Colonic mucosa (tissue), 4 donors: Measurements from ENCODE around the gene RBM17. TPM values are rescaled to one million over a fixed set of nuclear protein-coding genes. Genes with fewer than 3 reads are reported as not detected.
A peak's percentile ranks its signal among the peaks of the same experiment; 100 is the strongest.
"Not testable (repeated sequence)": the region's sequence is repeated elsewhere in the genome, so short reads cannot be mapped to it uniquely, and the experiment has no call there.

Experiments
- DNase-seq: peaks from one replicate; pipeline ENCODE4 v3.0.0-alpha.2; 2020
- H3K27ac ChIP-seq: fragments of 200-600 bp; one replicate; pipeline ENCODE4 v1.8.0; 2021
- H3K27me3 ChIP-seq: fragments of 200-600 bp; one replicate; pipeline ENCODE4 v1.8.0; 2021
- H3K36me3 ChIP-seq: fragments of 200-600 bp; one replicate; pipeline ENCODE4 v1.8.0; 2021
- H3K4me1 ChIP-seq: fragments of 200-600 bp; one replicate; pipeline ENCODE4 v1.8.0; 2021; ENCODE audit warnings: mild to moderate bottlenecking
- H3K4me3 ChIP-seq: fragments of 200-600 bp; one replicate; pipeline ENCODE4 v1.8.0; 2021
- H3K9ac ChIP-seq, 2 donors: one replicate each; pipeline ENCODE4 v1.7.0; 2013; ENCODE audit warnings: control low read depth in 2 of 2, low read depth in 2 of 2, low read length in 2 of 2
- H3K9me3 ChIP-seq: fragments of 200-600 bp; one replicate; pipeline ENCODE4 v1.8.0; 2021
- intact Hi-C: fragments of 100-400 bp; cut with DNase I; formaldehyde crosslinking; loops from one replicate; pipeline ENCODE4 v1.14.1; 2022
- microRNA-seq: library from miRNA; unstranded; fragments of <30 nt; microRNA quantifications from one replicate; pipeline ENCODE4, GENCODE V29; 2019
- total RNA-seq, 2 donors: library from RNA; stranded (reverse); fragmentation: NEBNext Ultra II Directional in 1 of 2; extraction: Animal tissue kit (Norgen Biotek cat#: 25700) in 1 of 2; gene quantifications; one replicate each; pipeline ENCODE4 v1.2.1, GENCODE V29; 2021
- TF ChIP-seq, protein P1 (sequence below): fragments of 200-600 bp; IDR thresholded peaks from one replicate; pipeline ENCODE4 v1.8.0; 2022; ENCODE audit warnings: antibody characterized with exemption, mild to moderate bottlenecking
- donor health status: healthy.
- donor health status: DM: no; HTN: no; CAD: no.
- donor health status: DM: no; HTN: no; CAD: no.

Gene RBM17
- total RNA-seq, 2 donors from 2014 or later: 80.3 to 110 TPM

DNA sequence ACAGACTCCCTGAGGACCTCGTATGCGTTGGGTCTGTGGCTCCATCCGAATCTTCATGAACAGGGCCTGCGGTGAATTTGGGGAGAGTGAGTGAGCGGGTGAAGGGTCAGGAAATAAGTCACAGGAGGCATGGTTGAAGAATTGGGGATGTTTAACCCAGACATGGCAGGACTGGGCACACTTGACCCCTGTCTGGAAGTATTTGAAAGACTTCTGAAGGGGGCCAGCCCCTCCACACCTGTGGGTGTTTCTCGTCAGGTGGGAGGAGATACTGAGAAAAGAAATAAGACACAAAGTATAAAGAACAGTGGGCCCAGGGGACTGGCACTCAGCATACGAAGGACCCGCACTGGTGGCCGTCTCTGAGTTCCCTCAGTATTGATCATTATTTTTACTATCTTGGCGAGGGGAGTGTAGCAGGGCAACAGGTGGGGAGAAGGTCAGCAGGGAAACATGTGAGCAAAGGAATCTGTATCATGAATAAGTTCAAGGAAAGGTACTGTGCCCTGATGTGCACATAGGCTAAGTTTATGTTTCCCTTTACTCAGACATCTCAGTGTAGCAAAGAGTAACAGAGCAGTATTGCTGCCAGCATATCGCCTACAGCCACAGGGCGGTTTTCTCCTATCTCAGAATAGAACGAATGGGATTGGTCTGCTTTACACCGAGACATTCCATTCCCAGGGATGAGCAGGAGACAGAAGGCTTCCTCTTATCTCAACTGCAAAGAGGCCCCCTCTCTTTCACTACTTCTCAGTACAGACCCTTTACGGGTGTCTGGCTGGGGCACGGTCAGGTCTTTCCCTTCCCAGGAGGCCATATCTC lies 75.6 kb downstream of the RBM17 start:
- Histone ChIP-seq H3K27me3 (no peaks in the 10 kb centered on the region), H3K4me3 (peak overlapping the region; percentile 69), H3K9me3 (no peaks in the 10 kb centered on the region), H3K9ac (peak overlapping the region; percentile 85 to 96), H3K36me3 (no peaks in the 10 kb centered on the region), H3K27ac (peak overlapping the region; percentile 86), H3K4me1 (no peaks in the 10 kb centered on the region)
- TF ChIP-seq, protein P1, sequence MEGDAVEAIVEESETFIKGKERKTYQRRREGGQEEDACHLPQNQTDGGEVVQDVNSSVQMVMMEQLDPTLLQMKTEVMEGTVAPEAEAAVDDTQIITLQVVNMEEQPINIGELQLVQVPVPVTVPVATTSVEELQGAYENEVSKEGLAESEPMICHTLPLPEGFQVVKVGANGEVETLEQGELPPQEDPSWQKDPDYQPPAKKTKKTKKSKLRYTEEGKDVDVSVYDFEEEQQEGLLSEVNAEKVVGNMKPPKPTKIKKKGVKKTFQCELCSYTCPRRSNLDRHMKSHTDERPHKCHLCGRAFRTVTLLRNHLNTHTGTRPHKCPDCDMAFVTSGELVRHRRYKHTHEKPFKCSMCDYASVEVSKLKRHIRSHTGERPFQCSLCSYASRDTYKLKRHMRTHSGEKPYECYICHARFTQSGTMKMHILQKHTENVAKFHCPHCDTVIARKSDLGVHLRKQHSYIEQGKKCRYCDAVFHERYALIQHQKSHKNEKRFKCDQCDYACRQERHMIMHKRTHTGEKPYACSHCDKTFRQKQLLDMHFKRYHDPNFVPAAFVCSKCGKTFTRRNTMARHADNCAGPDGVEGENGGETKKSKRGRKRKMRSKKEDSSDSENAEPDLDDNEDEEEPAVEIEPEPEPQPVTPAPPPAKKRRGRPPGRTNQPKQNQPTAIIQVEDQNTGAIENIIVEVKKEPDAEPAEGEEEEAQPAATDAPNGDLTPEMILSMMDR: no peak
- intact Hi-C loops: loop anchor here (5.0 kb wide), 1 partner anchor 38 kb away; the partner anchor contains the start of gene PFKFB3
- no peak for DNase-seq

DNA sequence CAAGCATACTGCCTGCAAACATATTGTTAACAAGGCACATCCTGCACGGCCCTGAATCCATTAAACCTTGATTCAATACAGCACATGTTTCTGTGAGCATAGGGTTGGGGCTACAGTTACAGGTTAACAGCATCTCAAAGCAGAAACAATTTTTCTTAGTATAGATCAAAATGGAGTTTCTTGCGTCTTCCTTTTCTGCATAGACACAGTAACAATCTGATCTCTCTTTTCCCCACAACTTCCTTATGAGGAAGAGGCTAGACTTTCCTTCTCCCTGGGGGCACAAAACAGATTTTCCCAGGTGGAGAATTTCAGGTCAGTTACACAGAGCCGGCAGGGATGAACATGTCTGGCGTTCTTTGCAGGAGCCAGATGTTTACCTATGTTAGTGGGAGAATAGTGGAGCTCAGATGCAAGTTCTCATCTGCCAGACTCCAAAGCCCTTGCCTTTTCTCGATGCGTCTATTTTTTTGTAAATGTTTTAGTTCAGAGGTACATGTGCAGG lies 76.4 kb downstream of the RBM17 start:
- Histone ChIP-seq H3K4me1 (no peaks in the 10 kb centered on the region), H3K27me3 (no peaks in the 10 kb centered on the region), H3K27ac (no peak overlapping the region), H3K9ac (no peak overlapping the region), H3K9me3 (no peaks in the 10 kb centered on the region), H3K4me3 (no peak overlapping the region), H3K36me3 (no peaks in the 10 kb centered on the region)
- TF ChIP-seq, protein P1: no peak
- intact Hi-C loops: no loop called here
- no peak for DNase-seq

DNA sequence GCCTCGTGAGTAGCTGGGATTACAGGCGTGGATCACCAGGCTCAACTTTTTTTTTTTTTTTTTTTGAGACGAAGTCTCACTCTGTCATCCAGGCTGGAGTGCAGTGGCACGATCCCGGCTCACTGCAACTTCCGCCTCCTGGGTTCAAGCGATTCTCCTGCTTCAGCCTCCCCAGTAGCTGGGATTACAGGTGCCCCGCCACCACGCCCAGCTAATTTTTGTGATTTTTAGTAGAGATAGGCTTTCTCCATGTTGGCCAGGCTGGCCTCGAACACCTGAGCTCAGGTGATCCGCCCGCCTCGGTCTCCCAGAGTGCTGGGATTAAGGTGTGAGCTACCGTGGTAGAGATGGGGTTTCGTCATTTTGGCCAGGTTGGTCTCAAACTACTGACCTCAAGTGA lies 77.1 kb downstream of the RBM17 start:
- H3K27me3 ChIP-seq, H3K4me1 ChIP-seq, DNase-seq, H3K4me3 ChIP-seq, H3K36me3 ChIP-seq, intact Hi-C loops, H3K27ac ChIP-seq, H3K9ac ChIP-seq, H3K9me3 ChIP-seq: not testable (repeated sequence)

Small RNA genes lying within 50 kb of the gene (microRNA-seq; reads per million reads assigned to microRNA genes)
- not detected for gene MIR3155A
- not detected for gene MIR3155B

Other genes starting within 250 kb of the RBM17 start
- 1 to 10 TPM; 5.5 to 8.1 TPM for gene ANKRD16, start 199.1 kb upstream of the RBM17 start, total RNA-seq
- gene FBH1, start 198.8 kb upstream of the RBM17 start, total RNA-seq: 10 to 100 TPM; 67.7 to 87.5 TPM
- gene IL15RA, start 111.5 kb upstream of the RBM17 start, total RNA-seq: 10 to 100 TPM; 11.5 to 16.0 TPM
- gene IL2RA, start 26.7 kb upstream of the RBM17 start, total RNA-seq: 1 to 10 TPM; 1.7 to 2.4 TPM
- gene PFKFB3, start 113.9 kb downstream of the RBM17 start, total RNA-seq: 10 to 100 TPM; 23.4 to 70.7 TPM